Activated CD4-positive, alpha-beta T cell treated with anti-CD3 and anti-CD28 coated beads, Interleukin-2, amount 50 U/mL, for 4 hours (primary cell): Measurements from ENCODE around the gene ZNF576.
"Not testable (repeated sequence)": the region's sequence is repeated elsewhere in the genome, so short reads cannot be mapped to it uniquely, and the experiment has no call there.

Experiments
- DNase-seq, 2 experiments: peaks; one replicate each; pipeline ENCODE4 v3.0.0-alpha.2; 2020

ZNF576 gene

GRCh38 chr19:43575156-43575950 lies 21.0 kb upstream of the ZNF576 start, which contains the start of the genes PINLYP and XRCC1:
TSS of gene PINLYP (plus strand) at chr19:43575801. CDS start at chr19:43577192, 1,391 bp downstream.
TSS of gene XRCC1 (minus strand) at chr19:43575527. CDS start at chr19:43575458, 69 bp downstream.
- peak; percentile 94 for DNase-seq

- DNase-seq: no peak
Measured at GRCh38 chr19:43575955-43576878, 20.2 kb upstream of the ZNF576 start.

DNA sequence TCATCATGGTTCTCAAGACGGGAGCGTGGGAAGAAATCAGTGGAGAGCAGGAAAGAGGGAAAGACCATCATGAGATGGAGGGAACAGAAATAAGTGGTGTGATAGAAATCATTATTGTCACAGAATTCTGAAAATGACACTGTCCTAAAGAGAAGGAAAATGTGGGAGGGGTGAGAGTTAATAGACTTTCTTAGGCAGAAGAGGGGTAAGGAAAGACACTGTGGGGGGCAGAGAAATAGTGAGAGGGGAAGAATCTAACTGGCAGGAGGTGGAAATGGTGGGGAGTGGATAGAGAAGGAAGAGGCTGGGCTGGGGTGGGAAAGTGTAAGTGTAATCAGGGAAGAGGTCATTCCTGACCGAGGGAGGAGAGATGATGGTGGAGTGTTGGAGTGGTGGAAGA lies 17.6 kb upstream of the ZNF576 start:
- DNase-seq: no peak

DNA sequence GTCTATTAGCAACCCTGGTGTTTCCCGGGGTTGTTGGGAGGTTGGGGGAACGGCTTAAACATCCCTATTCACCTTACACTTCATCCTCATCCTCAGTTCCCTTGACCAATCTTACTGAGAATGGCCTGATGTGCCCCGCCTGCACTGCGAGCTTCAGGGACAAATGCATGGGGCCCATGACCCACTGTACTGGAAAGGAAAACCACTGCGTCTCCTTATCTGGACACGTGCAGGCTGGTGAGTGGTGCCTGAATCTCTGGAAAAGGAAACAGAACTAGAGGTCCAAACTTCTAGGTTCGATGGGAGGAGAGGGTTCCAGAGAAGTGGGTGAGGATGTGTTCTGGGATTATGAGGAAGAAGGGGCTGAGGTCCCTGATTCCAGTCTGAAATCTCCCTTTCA lies 14.9 kb upstream of the ZNF576 start:
- DNase-seq: no peak

DNA sequence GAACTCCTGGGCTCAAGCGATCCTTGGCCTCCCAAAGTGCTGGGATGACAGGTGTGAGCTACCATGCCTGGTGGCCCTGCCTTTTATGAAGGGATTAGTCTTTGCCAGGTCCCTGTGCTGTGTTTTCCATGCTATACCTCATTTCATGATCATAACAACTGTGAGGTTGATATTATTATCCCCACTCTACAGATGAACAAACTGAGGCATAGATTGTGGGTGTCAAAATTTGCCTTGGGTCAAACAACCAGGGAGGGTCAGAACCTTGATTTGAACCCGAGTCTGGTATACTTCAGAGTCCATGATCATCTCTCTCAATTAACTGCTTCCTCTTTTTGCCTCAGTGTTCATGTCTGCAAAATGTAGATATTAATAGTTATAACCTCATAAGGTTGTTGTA lies 13.9 kb upstream of the ZNF576 start:
- no peak for DNase-seq

- DNase-seq: no peak
Measured at GRCh38 chr19:43584484-43584883, 11.9 kb upstream of the ZNF576 start.

DNA sequence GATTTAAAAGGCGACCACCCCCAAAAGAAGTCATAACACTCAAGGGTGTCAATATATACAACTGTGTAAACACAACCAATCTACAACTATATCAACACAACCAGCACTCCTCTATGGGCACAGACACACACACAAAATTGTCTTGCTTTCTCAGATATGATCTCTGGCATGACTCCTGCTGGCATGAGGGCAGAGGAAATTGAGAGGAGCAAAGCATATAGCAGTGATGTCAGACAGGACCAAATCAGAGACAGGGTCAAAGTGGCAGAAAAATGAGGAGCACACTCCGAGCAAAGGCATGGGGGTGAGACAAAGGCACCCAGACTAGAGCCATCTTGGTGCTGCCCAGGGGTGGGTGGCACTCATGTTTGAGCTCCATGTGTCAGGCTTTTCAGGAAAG lies 10.0 kb upstream of the ZNF576 start:
- no peak for DNase-seq

DNA sequence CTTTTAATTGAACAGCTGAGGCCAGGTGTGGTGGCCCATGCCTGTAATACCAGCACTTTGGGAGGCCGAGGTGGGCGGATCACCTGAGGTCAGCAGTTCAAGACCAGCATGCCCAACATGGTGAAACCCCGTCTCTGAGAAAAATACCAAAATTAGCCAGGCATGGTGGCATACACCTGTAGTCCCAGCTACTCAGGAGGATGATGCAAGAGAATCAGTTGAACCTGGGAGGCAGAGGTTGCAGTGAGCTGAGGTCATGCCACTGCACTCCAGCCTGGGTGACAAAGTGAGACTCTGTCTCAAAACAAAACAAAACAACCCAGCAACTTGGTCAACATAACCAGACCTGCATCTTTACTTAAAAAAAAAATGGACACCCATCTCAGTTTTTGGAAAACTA lies 9.4 kb upstream of the ZNF576 start:
- DNase-seq: not testable (repeated sequence)

DNA sequence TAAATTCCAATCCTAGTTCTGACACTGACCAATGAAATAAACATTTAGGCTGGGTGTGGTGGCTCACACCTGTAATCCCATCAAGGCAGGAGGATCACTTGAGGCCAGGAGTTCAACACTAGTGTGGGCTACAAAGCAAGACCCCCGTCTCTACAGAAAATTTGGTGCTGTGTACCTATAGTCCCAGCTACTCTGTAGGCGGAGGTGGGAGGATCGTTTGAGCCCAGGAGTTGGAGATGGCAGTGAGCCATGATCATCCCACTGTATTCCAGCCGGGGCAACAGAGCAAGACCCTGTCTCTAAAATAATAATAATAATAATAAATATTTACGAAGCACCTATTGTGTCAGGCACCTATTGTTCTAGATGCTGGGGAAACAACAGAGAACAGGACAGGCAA lies 7.1 kb upstream of the ZNF576 start:
- DNase-seq: no peak

DNA sequence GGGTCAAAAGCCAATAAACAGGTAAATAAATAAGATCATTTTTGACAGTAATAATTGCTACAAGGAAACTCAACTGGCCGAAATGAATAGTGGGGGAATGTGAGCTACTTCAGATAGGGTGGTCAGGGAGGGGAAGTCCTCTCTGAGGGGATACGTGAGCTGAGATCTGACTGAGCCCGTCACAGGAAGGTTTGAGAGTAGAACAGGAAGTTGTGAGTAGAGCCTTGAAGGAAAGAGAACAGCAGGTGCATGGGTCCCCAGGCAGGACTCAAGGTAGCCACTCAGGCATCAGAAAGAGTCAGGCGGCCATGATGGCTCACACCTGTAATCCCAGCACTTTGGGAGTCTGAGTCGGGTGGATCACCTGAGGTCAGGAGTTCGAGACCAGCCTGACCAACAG lies 6.7 kb upstream of the ZNF576 start:
- DNase-seq: no peak

DNA sequence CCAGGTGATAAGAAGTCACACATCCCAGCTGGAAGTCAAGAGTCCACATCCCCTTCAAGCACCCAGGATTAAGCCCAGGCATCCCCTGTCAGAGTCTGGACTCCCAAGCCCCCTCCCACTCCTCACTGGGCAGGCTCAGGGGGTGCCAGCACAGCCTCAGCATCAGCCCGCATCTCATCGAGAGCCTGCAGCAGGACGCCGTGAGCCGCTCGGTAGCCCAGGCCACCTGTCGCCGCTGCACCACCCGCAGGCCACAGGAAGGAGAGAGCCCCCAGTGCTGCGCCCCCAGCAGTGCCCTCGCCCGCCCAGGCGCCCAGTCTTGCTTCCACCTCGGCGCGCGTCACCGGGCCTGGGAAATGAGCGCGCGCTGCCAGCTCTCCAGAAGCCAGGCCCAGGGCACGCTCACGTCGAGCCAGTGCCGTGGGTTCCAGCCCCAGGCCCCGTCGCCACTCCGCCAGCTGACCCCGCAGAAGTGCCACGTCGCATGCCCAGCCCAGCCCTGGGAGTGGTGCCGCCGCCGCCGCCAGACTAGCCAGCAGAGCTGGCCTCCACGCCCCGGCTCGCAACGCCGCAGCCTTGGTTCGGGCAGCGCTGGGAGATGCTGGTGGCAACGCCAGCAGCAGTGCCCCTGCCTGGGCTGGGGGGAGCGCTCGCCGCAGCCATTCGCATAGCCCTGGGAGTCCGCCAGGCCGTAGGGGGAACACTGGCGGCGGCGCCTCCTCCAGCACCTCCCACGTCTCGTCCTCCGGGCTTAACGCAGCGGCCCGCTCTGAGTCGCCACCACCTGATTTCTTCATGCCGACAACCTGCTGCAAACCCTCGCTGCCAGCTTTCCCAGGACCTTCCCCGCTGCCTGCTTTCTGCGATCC lies 4.3 kb upstream of the ZNF576 start:
- DNase-seq: no peak

DNA sequence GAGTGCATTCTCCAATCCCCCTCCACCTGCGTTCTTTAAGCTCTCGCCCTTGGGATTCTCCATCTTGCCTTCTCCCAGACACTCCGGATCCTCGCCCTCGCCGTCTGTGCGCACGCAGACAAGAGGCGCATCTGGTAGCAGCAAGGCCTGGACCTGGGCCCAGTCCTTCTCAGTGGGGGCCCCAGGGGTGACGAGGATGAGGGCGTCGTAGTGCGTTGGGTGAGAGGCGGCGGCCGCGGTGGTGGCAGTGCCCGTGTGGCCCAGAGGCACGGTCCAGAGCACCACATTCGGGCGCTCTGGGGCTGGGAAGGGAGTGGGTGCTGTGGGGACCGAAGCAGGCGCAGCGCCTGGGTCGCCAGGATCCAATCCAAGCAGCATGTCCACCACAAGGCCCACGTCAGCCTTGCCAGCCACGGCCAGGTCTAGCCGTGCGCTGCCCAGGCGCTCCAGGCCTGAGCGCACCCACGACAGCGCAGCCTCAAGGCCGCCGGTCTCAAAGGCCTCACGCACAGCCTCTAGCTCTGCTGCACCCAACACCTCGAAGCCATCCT lies 3.5 kb upstream of the ZNF576 start:
- no peak for DNase-seq

- no peak for DNase-seq
Measured at GRCh38 chr19:43594081-43594697, 2.2 kb upstream of the ZNF576 start.

GRCh38 chr19:43594710-43595604 lies 1.4 kb upstream of the ZNF576 start:
- DNase-seq: peak; percentile 58 to 65

DNA sequence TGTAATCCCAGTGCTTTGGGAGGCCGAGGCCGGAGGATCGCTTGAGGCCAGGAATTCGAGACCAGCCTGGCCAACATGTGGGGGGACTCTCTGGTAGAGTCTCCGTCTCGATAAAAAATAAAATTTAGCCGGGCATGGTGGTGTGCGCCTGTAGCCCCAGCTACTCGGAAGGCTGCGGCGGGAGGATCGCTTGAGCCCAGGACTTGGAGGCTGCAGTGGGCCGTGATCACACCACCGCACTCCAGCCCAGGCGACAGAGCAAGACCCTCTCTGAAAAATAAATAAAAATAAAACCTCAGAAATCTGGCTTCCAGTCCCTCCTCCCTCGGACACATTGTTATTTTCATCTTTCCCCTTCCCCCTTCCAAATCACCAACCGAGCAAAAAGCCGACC lies 793 bp upstream of the ZNF576 start:
- no peak for DNase-seq

DNA sequence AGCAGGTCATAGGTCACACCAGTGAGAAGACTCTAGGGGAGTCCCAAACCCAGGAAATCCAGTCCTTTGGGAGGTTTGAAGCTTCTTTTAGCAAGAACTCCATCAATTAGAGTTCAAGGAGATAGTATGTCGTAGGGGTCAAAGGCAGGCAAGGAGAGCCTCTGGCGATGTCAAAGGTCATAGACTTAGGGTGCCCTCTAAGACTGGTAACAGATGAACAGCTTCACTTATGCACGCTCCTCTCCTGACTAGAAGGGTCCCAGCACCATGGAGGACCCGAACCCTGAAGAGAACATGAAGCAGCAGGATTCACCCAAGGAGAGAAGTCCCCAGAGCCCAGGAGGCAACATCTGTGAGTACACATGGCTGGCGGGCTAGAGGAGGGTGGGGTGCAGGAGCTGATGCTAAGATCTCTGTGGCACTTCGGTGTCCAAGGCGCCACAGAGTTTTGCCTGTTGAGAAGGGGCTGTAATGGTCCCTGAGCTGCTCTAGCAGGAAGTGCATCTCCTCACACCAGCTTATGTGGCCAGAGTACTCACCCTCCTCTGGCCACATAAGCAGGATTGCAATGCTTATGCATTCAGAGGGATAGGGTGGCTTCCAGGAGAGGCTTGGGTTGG lies 557 bp downstream of the ZNF576 start:
- DNase-seq: no peak

GRCh38 chr19:43597876-43598275 lies 1.5 kb downstream of the ZNF576 start:
- DNase-seq: no peak

DNA sequence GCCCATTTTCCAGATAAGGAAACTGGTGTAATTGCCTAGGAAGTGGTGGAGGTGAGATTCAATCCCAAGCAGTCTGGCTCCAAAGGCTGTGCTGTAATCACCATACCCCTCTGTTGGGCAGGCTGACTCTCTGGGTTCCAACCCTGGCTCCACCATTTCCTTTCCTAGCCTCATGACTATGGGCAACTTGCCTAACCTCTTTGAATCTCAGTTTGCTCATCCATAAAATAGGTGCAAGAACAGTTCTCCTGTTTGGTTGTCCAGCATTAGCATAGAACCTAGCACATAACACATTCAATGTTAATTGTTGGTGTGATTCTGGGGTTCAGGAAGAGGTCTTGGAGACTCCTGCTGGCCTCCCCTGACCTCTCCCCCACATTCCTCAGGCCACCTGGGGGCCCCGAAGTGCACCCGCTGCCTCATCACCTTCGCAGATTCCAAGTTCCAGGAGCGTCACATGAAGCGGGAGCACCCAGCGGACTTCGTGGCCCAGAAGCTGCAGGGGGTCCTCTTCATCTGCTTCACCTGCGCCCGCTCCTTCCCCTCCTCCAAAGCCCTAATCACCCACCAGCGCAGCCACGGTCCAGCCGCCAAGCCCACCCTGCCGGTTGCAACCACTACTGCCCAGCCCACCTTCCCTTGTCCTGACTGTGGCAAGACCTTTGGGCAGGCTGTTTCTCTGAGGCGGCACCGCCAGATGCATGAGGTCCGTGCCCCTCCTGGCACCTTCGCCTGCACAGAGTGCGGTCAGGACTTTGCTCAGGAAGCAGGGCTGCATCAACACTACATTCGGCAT lies 2.2 kb downstream of the ZNF576 start:
- no peak for DNase-seq

- DNase-seq: no peak
Measured at GRCh38 chr19:43599635-43600295, 3.4 kb downstream of the ZNF576 start.
